Activated CD4-positive, alpha-beta T cell treated with anti-CD3 and anti-CD28 coated beads, Interleukin-2, amount 50 U/mL, for 4 hours (primary cell): Measurements from ENCODE around the gene P2RY10.
"Not testable (repeated sequence)": the region's sequence is repeated elsewhere in the genome, so short reads cannot be mapped to it uniquely, and the experiment has no call there.

ENCODE experiments used
- DNase-seq, 2 experiments: peaks; one replicate each; pipeline ENCODE4 v3.0.0-alpha.2; 2020

The P2RY10 gene

DNA sequence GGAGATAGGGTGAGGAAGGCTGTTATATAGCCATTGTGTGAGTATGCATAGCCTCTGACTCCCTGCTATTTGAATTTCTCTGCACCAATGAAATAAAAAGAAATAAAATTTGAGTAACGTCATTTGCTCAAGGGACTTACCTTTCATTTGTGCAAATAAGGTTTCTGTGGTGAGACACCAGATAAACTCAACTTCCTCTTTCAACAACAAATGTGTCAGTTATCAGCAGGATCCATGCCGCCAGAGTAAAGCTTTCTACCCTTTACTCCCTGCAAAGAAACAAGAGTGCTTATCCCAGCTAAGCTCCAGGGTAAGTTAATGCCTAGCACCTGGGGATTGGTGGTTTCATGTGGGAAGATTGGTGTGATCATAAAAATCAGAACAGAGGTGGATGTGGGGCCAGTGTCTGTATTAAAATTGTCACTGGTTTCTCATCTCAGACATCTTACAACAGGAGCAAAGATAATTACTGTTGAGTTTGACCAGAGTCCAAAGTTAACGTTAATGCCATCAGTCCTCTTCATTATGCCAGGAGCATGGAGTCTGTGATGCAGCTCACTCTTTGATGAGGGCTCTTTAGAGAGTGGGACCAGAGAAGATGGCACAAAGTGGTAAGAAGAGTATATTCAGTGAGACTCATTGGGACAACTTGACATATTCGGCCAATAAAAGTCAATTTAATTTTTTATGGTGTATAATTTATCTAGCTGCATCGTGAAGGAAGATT, at the start of gene P2RY10:
Gene P2RY10 (plus strand): TSS at position 206 of the 727 bp plus-strand sequence. CDS start 15,130 bp downstream, outside the sequence.
- peak in 1 of 2 experiments; percentile 2 for DNase-seq

DNA sequence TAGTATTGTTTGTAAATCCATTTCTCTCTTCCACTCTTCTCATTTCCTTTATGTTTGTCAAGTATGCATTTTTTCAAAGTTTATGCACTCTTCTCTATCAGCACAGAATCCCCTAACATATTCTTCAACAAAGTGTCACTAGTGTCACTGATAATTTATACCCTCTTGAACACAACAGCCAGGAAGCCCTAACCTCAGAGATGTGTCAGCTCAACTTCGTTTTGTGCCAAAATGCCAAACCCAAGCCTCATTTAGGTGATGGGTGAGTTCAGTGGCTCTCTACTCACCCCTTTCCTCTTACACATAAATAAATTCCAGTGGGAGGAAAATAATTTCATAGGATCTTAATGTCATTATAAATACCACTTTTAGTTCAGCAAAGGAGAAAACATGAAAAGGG, 22.4 kb upstream of the P2RY10 start:
- no peak for DNase-seq

DNA sequence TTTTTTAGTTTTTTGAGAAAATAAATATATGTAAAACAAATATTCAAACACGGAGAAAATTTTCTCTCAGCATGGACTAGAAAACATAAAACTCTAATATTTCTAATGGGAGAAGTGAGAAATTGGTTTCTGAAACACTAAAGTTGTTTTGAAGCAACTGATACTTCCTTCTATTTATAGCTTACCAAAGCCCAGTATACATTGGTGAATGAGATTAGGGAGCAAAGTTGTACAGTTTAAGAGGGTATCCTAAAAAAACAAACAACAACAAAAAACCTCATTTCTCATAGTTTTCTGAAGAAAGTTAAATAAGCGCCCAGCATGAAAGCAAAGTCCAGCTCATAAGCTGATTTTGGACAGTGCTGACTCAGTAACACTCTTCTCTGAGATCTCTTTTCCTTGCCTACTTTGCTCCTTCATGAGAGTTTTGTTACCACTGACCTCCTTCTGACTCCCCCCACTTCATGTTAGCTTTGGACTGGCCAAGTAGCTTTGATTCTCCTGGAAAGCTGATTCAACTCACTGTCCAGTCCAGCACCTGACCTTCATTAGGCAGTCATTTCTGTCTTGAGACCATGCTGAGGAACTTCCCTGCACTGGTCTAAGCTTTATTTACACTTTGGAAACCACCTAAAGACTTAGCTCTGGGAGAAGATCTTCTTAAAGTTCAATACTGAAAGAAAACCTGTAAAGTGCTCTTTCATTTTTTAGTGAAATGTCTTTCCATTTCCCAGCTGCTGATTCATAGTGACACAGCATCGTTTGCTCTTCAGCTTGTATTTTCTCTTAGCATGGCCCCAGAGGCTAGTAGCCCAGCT, 21.8 kb upstream of the P2RY10 start:
- DNase-seq = no peak

- DNase-seq = no peak
Measured at GRCh38 chrX:78931814-78932213, 13.4 kb upstream of the P2RY10 start.

DNA sequence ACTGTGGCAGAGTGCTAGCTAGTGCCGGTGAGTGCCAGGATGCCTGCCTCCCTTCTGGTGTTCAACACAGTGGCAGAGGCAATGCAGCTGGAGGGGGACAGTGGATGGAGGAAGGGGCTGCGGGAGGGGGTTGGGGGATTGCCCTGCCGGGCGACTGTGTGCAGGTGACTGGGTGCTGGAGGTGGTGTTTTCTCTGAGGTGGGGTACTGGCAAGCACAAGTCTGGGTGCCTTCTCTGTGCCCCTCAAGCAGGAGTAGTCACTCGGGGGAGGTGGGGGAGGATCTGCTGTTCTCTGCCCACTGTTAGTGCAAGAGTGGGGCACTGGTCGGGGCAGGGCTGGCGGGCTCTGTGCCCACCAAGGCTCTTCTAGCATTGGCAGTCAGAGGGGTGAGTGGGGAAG, 10.3 kb upstream of the P2RY10 start:
- DNase-seq = no peak

DNA sequence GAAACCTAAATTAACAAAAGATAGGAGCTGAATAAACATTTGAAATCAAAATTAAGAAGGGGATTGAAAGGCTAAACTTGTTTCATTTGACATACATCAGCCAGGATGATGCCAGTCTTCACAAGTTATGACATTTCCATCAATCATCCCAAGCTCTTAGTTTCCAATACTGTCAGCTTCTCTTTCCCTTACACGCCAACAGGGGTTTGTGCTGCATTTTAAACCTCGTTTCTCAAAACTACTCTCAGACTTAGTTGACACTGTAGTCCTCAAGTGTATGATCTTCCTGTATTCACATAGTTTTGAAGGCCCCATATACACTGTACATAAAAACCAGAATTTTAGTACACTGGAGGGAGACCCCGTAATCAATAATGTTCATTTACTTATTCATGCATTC, 840 bp upstream of the P2RY10 start:
- no peak for DNase-seq

DNA sequence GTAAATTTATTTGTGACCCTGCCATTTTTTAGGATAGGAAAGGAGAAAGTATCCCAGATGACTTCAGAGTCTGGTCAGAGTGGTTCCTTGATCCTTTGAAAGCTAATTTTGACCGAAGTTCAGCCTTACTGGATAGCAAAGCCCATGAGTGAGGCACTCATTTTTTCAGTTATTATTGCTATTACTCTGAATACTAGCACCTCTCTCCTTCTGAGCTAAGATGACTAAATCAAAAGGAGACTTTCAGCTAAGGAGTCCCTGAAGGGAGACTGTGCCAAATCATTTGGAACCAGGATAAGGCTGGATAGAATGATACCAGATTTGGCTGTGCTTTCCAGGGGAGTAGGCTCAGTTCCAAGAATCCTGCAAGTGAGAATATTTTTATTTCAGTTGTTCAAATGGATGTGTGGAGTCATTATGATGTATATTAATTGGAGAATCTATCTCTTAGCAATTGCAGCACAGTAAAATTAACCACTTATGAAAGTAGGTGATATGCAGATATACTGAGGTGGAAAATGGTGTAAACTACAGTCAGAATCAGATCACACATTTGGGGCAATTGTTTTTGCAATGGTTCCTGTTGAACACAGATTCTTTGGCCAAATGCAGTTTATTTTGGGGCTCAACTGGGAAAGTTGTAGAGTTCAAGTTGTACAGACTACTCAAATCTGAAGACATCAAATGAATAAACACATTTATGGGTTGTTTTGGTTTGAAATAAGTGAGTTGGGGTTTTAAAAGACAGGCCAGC, 1.2 kb downstream of the P2RY10 start:
- DNase-seq = no peak

- no peak for DNase-seq
Measured at GRCh38 chrX:78950009-78950835, 5.0 kb downstream of the P2RY10 start.

DNA sequence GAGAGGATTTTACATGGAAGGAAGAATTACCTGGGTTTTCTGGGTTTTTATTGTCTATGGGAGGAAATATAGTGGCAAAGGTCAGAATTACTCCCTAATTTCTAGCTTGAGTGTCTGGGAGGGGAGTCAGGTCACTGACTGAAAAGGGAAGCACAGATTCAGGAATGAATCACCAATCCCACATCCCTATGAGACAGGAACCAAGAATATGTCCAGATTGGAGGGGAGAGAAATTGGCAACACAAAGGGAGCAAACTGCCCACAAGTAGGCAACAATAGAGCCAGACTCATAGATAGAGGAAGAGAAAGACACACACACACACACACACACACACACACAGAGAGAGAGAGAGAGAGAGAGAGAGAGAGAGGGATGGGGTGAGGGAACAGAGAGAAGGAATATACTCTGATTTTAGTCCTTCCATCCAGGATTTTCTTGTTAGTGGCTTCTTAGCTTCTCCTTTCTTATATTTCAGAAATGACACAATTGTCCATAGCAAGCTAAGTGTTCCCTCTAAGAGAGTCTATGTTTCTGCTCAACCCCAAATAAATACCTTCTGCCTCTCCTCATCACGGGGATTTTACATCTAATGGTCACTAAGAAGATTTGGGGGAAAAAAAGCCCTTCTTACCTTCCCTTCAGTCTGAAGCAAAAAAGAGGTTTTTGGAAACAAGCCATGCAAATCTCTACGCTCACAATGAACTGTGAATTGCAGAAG, 12.0 kb downstream of the P2RY10 start:
- no peak for DNase-seq

GRCh38 chrX:78957768-78958130, 12.6 kb downstream of the P2RY10 start:
- DNase-seq = no peak

- no peak for DNase-seq
Measured at GRCh38 chrX:78958419-78959116, 13.4 kb downstream of the P2RY10 start.

DNA sequence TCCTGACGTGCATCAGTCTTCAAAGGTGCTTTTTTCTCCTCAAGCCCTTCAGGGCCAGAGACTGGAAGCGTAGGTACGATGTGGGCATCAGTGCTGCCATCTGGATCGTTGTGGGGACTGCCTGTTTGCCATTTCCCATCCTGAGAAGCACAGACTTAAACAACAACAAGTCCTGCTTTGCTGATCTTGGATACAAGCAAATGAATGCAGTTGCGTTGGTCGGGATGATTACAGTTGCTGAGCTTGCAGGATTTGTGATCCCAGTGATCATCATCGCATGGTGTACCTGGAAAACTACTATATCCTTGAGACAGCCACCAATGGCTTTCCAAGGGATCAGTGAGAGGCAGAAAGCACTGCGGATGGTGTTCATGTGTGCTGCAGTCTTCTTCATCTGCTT, 15.7 kb downstream of the P2RY10 start:
- no peak for DNase-seq

GRCh38 chrX:78964598-78964997, 19.4 kb downstream of the P2RY10 start:
- no peak for DNase-seq

DNA sequence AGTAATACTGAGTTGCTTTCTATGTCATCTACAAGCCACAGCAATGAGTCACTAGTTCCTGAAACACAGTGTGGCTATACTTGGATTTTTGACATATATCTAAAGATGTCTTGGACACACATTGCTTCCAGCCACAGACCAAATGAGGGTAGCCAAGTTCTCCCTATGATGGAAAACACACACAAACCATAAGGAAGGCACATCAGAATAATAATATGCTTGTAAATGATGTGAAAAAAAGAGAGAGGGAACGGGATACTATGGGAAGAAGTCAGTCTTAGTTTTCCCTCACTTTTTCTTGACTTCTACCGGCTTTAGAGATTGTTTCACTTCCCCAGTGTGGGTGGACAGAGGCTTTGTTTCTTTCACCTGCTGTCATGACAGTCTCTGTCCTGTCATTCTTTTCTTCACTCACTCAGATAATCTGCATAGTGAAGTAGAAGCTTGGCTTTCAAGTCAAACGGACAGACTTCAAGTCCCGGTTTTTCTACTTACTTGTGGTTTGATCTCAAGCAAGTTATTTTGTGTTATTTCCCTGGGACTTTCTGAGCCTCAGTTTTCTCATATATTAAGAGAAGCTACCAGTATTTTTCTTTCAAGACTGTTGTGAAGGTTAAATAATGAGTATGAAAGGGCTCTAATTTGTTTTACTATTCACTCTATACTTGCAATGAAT, 34.7 kb downstream of the P2RY10 start:
- no peak for DNase-seq

DNA sequence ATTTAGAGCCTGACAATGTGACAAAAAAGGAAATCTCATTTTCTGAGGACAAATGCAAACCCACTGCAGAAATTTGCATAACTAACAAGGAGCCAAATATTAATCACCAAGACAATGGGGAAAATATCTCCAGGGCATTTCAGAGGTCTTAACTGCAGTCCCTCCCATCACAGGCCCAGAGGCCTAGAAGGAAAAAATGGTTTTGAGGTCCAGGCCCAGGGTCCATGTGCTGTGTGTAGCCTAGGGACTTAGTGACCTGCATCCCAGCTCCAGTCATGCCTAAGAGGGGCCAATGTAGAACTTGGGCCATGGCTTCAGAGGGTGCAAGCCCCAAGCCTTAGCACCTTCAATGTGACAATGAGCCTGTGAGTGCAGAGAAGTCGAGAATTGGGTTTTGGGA, 44.2 kb downstream of the P2RY10 start:
- no peak for DNase-seq

- DNase-seq = peak; percentile 2 to 4
Measured at GRCh38 chrX:78997870-78998558, 52.8 kb downstream of the P2RY10 start.

DNA sequence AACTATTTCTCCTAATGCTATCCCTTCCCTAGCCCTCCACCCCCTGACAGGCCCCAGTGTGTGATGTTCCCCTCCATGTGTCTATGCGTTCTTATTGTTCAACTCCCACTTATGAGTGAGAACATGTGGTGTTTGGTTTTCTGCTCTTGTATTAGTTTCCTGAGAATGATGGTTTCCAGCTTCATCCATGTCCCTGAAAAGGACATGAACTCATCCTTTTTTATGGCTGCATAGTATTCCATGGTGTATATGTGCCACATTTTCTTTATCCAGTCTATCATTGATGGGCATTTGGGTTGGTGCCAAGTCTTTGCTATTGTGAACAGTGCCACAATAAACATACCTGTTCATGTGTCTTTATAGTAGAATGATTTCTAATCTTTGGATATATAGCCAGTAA, 62.3 kb downstream of the P2RY10 start:
- not testable (repeated sequence) for DNase-seq
